HepG2 (cell line): ENCODE measurements around the gene FCHO2. TPM values are rescaled to one million over a fixed set of nuclear protein-coding genes. Genes with fewer than 3 reads are reported as not detected.
A peak's percentile ranks its signal among the peaks of the same experiment; 100 is the strongest.

ENCODE experiments used
- BHLHE40 ChIP-seq: IDR thresholded peaks from 2 replicates; pipeline ENCODE4 v1.6.1; 2011; ENCODE audit warnings: low read length, improper control_type of control experiment
- GRHL1 ChIP-seq: sonication (generic); formaldehyde crosslinking; conservative IDR thresholded peaks from 2 replicates; pipeline ENCODE4 v1.8.0; 2022; ENCODE audit warnings: missing genetic modification reagents
- NFIB ChIP-seq: sonication (generic); formaldehyde crosslinking; IDR thresholded peaks from 2 replicates; pipeline ENCODE4 v1.9.0; 2021; ENCODE audit warnings: missing genetic modification reagents, mild to moderate bottlenecking, borderline replicate concordance
- ONECUT2 ChIP-seq: sonication (generic); formaldehyde crosslinking; IDR thresholded peaks from 2 replicates; pipeline ENCODE4 v1.4.0; 2020; ENCODE audit warnings: missing genetic modification reagents
- SRSF9 ChIP-seq: fragments of 200-400 bp; formaldehyde crosslinking; IDR thresholded peaks from 2 replicates; pipeline ENCODE4 v1.6.1; 2018; ENCODE audit warnings: borderline replicate concordance, mild to moderate bottlenecking, low read depth, low read length; ENCODE audit not compliant: insufficient read depth, poor library complexity, severe bottlenecking
- TFDP1 ChIP-seq: IDR thresholded peaks from 2 replicates; pipeline ENCODE4 v1.6.1; 2016; ENCODE audit warnings: missing compliant biosample characterization, missing genetic modification reagents, borderline replicate concordance
- TMF1 ChIP-seq: sonication (generic); formaldehyde crosslinking; IDR thresholded peaks from 2 replicates; pipeline ENCODE4 v1.8.1; 2022; ENCODE audit warnings: low read depth, missing genetic modification reagents
- ZNF33A ChIP-seq: sonication (generic); formaldehyde crosslinking; IDR thresholded peaks from 2 replicates; pipeline ENCODE4 v1.5.1; 2020; ENCODE audit warnings: missing genetic modification reagents, mild to moderate bottlenecking, moderate library complexity, borderline replicate concordance
- ZNF547 ChIP-seq: sonication (generic); formaldehyde crosslinking; IDR thresholded peaks from 2 replicates; pipeline ENCODE4 v1.5.1; 2020; ENCODE audit warnings: mild to moderate bottlenecking, missing genetic modification reagents
- ZNF549 ChIP-seq: sonication (generic); formaldehyde crosslinking; IDR thresholded peaks from 2 replicates; pipeline ENCODE4 v1.5.0; 2020; ENCODE audit warnings: missing genetic modification reagents
- ZNF775 ChIP-seq: sonication (generic); formaldehyde crosslinking; IDR thresholded peaks from 2 replicates; pipeline ENCODE4 v1.4.0; 2020; ENCODE audit warnings: missing genetic modification reagents, mild to moderate bottlenecking, moderate library complexity, borderline replicate concordance
- ZNF782 ChIP-seq: sonication (generic); formaldehyde crosslinking; IDR thresholded peaks from 2 replicates; pipeline ENCODE4 v1.4.0; 2020; ENCODE audit warnings: missing genetic modification reagents, mild to moderate bottlenecking, borderline replicate concordance
- ZNF792 ChIP-seq: IDR thresholded peaks from 2 replicates; pipeline ENCODE4 v1.6.1; 2016
- ZNF850 ChIP-seq: sonication (generic); formaldehyde crosslinking; conservative IDR thresholded peaks from 2 replicates; pipeline ENCODE4 v1.9.0; 2021; ENCODE audit warnings: mild to moderate bottlenecking, missing genetic modification reagents
- ZSCAN20 ChIP-seq: sonication (generic); formaldehyde crosslinking; IDR thresholded peaks from 2 replicates; pipeline ENCODE4 v1.4.0; 2020; ENCODE audit warnings: missing genetic modification reagents, mild to moderate bottlenecking, borderline replicate concordance
- polyA plus RNA-seq, 8 experiments: library from polyadenylated mRNA; depleted of rRNA in 3 of 8; stranded (reverse) in 7 of 8; unstranded in 1 of 8; fragments of >200 nt; fragmentation: Illumina TruSeq in 4 of 8; extraction: Trizol in 4 of 8; gene quantifications; 2 replicates each; pipeline versions ENCODE4 v1.2.1 to v1.2.3, GENCODE V29; 2011 to 2016; ENCODE audit warnings: low read depth in 4 of 8, missing spikeins in 1 of 8, mixed read lengths in 1 of 8; ENCODE audit not compliant: insufficient read depth in 1 of 8
- total RNA-seq, 5 experiments: library from RNA; depleted of rRNA; stranded (reverse); fragments of >200 nt; fragmentation: Illumina TruSeq; extraction: Trizol; gene quantifications; 2 replicates each; pipeline ENCODE4 v1.2.3, GENCODE V29; 2016; ENCODE audit warnings: low read depth in 1 of 5
- TF ChIP-seq, protein P1 (sequence below): sonication (generic); formaldehyde crosslinking; IDR thresholded peaks from 2 replicates; pipeline ENCODE4 v1.5.1; 2020; ENCODE audit warnings: mild to moderate bottlenecking, missing genetic modification reagents
- TF ChIP-seq, protein P2 (sequence below): sonication (generic); formaldehyde crosslinking; IDR thresholded peaks from 2 replicates; pipeline ENCODE4 v1.8.1; 2022; ENCODE audit warnings: low read depth, mild to moderate bottlenecking, missing genetic modification reagents

Gene FCHO2
- total and polyA plus RNA-seq, 2 of the 13 experiments (the other 11 are each of a cell fraction or from before 2014, with no cell fraction given) = 11.6 to 17.3 TPM

DNA sequence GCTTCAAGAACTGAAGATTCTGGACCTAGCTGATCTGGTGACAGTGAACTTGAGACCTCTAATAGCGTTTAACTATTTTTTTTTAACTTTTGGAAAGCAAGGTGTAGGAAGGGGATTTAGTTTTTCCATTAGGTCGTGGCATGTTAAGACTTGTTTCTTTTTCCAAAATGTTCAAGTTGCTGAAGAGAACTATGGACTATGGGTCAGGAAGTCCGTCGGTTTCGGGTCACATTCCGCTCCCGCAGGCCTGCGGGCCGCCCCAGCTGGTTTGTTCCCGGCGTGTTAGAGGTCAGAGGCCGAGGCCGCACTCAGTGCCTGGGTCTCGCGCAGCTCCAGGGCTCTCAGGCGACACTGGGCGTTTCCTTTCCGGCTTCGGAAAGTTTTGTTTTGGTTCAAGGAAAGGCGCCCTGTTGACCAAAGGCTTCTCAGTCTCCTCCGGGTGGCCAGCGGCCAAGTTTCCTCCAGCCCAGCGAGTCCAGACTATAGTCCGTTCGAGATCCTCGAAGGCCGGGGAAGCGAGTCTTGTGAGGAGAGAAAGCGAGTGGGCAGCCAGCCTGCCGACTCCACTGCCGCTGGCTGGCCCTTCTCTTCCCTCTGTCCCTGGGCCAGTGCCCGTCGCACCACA, 586 bp upstream of the FCHO2 start (continued):
- TF ChIP-seq GRHL1 (CRISPR knock-in tag) (no peak), ZNF792 (CRISPR knock-in tag) (no peak), ONECUT2 (CRISPR knock-in tag) (no peak), ZSCAN20 (CRISPR knock-in tag) (no peak), ZNF850 (CRISPR knock-in tag) (no peak), ZNF549 (CRISPR knock-in tag) (no peak), BHLHE40 (no peak), TMF1 (CRISPR knock-in tag) (no peak), SRSF9 (no peak), ZNF782 (CRISPR knock-in tag) (no peak), ZNF33A (CRISPR knock-in tag) (no peak), ZNF775 (no peak), NFIB (CRISPR knock-in tag) (no peak), ZNF547 (CRISPR knock-in tag) (no peak), TFDP1 (CRISPR knock-in tag) (no peak)
- TF ChIP-seq, protein P1, sequence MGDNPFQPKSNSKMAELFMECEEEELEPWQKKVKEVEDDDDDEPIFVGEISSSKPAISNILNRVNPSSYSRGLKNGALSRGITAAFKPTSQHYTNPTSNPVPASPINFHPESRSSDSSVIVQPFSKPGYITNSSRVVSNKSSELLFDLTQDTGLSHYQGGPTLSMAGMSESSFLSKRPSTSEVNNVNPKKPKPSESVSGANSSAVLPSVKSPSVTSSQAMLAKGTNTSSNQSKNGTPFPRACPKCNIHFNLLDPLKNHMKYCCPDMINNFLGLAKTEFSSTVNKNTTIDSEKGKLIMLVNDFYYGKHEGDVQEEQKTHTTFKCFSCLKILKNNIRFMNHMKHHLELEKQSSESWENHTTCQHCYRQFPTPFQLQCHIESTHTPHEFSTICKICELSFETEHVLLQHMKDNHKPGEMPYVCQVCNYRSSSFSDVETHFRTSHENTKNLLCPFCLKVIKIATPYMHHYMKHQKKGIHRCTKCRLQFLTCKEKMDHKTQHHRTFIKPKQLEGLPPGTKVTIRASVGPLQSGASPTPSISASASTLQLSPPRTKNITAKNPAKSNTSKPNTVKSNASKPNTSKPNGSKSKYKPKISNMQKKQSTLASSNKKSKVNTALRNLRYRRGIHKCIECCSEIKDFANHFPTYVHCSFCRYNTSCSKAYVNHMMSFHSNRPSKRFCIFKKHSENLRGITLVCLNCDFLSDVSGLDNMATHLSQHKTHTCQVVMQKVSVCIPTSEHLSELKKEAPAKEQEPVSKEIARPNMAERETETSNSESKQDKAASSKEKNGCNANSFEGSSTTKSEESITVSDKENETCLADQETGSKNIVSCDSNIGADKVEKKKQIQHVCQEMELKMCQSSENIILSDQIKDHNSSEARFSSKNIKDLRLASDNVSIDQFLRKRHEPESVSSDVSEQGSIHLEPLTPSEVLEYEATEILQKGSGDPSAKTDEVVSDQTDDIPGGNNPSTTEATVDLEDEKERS (CRISPR knock-in tag) = peak; percentile 26; the same call in 1 of the 2 replicates
- TF ChIP-seq, protein P2, sequence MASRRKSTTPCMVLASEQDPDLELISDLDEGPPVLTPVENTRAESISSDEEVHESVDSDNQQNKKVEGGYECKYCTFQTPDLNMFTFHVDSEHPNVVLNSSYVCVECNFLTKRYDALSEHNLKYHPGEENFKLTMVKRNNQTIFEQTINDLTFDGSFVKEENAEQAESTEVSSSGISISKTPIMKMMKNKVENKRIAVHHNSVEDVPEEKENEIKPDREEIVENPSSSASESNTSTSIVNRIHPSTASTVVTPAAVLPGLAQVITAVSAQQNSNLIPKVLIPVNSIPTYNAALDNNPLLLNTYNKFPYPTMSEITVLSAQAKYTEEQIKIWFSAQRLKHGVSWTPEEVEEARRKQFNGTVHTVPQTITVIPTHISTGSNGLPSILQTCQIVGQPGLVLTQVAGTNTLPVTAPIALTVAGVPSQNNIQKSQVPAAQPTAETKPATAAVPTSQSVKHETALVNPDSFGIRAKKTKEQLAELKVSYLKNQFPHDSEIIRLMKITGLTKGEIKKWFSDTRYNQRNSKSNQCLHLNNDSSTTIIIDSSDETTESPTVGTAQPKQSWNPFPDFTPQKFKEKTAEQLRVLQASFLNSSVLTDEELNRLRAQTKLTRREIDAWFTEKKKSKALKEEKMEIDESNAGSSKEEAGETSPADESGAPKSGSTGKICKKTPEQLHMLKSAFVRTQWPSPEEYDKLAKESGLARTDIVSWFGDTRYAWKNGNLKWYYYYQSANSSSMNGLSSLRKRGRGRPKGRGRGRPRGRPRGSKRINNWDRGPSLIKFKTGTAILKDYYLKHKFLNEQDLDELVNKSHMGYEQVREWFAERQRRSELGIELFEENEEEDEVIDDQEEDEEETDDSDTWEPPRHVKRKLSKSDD (CRISPR knock-in tag) = no peak
